ENCODE measurements around the gene PCIF1.

PCIF1 gene

DNA sequence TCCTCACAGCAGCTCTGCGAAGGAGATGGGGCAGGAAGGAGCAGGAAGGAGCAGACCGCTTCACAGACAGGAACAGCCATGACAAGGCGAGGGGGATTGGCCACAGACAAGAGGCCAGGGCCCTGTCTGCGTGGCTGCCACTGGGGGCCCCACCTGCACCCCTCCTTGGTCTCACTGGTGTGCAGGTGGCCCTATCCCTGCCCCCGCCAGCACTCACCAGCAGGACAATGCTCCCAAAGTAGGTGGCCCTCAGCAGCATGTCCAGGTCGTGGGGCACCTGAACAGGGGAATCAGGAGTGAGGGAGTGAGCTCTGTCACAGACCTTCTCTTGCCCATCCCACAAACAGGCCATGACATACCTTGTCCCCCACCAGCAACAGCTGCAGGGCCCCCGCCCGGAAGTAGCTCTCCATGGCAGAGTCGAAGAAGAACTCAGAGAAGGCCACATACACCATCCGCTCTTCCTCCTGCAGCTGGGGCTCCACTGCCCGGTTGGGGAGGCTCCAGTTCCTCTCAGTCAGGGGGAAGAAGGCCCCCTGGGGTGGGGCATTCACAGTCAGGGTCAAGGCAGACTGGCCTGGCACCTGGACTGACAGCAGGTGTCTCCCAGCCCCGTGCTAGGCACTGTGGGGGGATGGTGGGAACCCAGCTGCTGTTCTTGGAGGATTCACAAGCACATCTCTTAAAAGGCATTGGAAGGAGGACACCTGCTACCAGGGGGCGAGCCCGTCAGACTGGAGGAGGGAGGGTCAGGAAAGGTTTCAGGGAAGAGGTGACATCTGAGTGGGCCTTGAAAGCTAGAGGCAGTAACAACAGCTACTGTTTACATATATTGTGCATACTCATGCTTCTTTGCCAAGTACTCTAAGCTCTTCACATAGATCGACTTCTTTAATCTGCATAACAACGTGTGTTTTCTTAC lies 29.6 kb upstream of the PCIF1 start:
- DNase-seq (ENCODE audit: low read depth), result no peak

DNA sequence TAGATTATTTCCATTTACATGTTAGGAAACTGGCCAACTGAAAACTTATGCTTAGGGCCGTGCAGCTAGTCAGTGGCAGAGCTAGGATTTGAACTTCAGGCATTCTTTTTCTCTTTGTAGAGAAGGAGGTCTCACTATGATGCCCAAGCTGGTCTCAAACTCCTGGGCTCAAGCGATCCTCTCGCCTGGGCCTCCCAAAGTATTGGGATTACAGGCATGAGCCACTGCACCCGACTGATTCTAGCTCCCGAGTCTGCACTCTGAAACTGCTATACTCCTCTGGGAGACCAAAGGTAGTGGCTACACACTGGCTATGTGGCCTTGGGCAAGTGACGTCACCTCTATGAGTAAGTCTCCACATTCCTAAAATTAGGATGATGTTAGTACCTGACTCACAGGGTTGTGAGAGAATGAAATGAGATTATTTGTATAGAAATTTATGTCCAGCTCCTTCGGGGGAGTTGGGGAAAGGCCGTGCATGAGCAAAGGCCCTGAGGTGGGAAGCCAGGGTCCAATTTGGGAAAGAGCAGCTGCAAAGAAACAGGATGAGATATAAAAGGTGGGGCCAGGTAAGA lies 28.9 kb upstream of the PCIF1 start:
- no peak for DNase-seq (ENCODE audit: low read depth)

DNA sequence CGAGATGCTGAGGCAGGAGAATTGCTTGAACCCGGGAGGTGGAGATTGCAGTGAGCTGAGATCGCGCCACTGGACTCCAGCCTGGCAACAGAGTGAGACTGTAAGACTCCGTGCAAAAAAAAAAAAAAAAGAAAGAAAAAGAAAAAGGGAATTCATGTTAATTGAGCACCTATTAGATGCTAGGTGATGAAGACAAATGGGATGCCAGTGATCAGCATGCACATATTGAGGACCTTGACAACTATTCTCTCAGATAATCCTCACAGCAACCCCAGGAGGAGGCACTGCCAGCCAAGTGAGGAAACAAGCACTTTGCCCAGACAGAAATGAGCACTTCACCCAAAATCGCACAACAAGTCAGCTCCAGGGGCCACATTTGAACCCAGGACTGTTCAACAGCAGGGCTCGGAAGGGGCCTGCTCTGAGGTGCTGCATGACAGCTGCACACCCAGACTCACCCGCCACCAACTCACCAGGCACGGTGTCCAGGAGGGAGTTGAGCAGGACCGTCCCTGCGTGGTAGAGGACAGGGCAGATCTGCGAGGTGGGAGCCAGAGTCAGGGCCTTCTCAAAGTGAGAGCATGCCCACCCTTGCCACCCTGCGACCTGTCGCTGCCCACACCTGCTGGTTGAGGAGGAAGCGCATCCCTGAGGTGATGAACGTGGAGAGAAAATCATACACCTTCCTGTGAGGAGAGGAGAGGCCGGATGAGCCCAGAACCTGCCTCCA lies 27.1 kb upstream of the PCIF1 start:
- DNase-seq (ENCODE audit: low read depth), result no peak

DNA sequence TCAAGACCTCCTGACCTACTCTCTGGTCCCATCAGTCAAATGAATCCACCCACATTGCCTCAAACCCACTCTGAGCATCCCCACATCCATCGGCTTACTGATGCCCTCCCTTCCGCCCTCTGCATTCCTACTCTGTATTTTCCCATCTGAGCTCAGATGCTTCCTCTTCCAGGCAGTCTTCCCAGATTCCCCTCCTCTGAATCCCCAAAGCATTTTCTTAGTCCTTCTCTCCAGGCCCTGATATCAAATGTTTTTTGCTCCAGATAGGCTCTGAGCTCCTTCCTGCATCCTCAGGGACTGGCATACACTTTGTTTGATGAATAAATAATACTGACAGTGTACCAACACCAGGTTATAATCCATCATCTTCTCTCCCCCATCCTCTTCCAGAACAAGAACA lies 26.4 kb upstream of the PCIF1 start:
- DNase-seq (ENCODE audit: low read depth), result no peak

DNA sequence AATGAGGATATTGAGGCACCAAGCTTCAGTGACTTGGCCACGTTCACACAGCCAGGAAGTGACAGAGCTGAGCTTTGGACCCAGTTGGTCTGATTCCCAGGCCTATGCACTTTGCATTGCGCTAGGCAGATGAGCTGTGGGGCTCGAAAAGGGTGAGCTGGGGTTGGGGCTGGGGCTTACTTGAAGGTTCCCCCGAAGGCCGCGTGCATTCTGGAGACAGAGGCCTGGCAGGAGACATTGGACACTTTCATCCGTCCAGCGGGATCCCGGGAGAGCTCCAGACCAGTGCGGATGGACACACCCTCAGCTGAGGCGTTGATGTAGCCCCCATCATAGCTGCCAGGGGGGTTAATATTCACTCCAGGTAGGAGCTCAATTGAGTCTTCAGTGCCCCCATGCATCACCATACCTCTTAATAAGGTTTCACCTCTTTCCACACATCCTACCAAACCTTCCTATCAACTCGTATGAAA lies 25.1 kb upstream of the PCIF1 start:
- DNase-seq (ENCODE audit: low read depth), result no peak

DNA sequence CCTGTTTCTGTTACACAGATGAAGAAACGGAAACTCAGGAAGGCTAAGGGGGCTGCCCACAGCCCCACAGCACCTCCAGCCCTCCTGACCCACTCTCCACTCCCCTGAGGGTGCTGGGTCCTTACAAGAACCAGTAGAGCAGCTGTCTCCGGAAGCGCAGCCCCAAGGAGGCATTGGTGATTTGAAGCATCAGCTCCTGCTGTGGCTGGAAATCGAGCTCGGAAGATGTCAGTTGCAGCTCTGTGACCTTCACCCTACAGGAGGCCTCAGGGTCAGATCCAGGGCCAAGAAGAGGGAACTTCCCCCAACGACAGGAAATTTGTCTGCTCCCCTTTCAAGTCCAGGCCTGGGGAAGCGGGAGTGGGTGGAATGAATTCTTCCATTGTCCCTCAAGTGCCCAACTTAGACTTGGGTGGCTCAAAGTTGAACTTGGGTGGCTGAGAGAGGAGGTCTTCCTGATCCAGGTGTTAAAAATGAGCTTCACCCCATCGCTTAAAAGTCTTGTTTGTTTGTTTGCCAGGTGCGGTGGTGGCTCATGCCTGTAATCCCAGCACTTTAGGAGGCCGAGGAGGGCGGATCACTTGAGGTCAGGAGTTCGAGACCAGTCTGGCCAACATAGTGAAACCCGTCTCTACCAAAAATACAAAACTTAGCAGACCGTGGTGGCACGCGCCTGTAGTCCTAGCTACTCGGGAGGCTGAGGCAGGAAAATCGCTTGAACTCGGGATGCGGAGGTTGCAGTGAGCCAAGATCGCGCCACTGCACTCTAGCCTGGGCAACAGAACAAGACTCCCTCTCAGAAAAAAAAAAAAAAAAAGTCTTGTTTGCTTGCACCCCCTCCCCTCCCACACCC lies 24.4 kb upstream of the PCIF1 start:
- no peak for DNase-seq (ENCODE audit: low read depth)

DNA sequence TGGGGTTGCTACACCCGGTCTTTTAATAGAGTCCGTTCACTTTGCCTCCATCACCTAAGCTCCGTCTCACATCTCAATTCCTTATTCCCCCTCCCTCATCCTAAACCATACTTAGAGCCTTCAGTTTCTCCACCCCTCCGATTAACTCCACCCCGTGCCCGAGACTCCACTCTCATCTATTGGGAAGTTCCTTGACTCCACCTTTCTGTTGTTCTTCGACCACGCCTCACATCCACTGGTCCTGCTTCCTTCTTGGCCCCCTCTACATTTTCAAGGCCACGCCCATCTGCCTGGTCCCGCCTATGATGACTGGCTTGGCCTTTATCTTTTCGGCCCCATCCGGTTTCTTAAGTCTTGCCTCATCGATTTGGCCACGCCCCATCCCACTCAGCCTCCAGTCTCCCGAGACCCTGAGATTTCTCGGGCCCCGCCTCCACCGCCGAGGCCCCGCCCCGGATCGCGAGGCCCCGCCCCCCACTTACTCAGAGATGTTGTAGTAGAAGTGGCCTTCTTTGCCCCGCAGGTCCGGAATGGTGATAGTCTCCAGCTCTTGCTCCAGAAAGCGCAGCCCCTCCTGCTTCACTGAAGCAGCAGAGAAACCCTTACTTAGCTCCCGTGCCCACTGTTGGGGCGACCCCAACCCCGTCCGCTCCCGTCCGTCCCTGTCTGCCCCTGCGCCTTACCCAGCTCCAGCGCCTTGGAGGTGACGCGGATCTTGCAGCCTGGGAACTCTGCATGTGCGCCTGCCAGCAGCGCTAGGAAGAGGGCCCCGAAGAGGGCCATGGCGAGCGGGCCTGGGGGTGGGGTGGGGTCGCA lies 23.6 kb upstream of the PCIF1 start:
- DNase-seq (ENCODE audit: low read depth), result peak; percentile 93

DNA sequence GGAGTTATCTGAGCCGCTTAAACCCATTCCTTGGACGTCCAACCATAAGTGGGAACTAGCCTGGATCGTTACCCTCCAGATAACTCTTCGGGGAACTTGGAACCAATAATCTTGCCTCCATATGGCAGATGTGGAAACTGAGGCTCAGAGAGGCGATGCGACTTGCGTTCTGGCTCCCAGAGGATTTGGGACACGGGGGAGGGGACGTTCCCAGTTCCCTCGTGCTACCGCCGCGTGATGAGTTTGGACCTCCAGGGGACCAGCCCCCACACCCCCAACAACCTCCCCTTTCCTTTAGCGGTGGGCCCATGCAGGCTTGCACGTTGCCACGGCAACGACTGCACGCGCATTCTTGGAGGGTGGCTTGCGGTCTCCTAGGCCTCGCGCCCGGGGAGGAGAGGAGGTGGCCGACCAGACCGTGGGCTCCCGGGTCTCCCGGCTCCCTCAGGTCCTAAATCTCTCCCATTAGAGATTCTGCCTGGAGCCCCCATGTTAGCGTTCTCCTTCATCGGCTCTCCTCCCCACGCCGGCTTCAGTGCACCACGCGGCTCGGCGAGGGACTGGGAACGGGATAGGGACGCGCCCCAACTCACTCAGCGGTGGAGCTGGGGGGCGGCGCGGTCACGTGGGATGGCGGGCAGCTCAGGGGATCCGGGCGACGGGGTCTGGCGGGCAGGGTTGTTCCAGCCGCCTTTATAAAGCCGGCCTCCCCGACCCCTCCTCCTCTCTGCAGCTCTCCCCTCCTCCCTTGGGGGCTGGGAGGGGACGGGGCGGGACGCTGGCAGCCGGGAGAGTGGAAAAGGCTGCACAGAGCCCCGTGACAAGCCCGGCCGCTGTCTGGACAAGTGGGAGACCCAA lies 22.8 kb upstream of the PCIF1 start, which contains the start of gene PLTP:
Gene PLTP, minus strand, starts transcription at position 670 of the 858 bp plus-strand sequence. CDS start 703 bp downstream, outside the sequence.
- no peak for DNase-seq (ENCODE audit: low read depth)

DNA sequence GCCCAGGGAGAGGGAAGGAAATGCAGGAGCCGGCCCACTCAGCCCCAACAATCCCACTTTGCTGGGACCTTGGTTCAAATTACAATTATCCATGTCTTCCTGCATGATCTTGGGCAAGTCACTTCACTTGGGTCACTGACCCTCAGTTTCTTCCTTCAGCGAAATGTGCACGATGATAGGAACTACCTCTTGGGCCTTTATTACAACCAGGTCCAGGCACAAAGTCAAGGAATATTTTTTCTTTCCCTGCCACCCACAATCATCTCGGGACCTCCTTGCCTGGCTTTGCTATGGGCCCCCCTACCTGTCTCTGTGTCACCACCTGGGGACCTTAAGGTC lies 22.2 kb upstream of the PCIF1 start:
- DNase-seq (ENCODE audit: low read depth), result no peak

DNA sequence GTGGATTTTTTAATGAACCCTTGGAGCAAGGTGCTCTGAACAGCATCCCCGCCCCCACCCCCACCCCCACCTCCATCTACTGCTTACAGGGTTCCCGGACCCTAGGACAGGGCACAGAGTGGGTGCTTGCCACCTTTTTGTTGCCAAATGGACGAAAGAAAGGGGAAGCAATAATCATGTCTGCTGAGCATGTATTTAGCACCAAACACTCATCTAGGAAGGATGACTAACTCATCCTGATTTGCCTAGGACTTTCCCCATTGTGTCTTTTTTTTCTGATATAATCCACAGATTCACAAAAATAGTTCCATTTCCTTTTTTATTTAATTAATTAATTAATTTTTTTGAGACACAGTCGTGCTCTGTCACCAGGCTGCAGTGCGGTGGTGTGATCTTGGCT lies 21.4 kb upstream of the PCIF1 start:
- no peak for DNase-seq (ENCODE audit: low read depth)

DNA sequence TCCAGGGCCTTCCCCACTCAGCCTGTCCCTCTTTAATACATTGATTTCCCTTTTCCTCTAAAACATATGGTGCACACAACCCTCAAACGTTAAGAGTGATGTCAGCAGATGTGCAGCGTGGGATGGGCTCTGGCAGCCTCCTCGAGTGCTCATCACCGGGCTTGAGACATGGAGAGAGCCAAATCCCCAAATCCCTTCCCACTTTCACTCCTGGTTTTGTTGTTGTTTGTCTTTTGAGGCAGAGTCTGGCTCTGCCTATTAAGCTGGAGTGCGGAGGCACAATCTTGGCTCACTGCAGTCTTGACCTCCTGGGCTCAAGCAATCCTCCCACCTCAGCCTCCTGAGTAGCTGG lies 16.7 kb upstream of the PCIF1 start:
- no peak for DNase-seq (ENCODE audit: low read depth)

DNA sequence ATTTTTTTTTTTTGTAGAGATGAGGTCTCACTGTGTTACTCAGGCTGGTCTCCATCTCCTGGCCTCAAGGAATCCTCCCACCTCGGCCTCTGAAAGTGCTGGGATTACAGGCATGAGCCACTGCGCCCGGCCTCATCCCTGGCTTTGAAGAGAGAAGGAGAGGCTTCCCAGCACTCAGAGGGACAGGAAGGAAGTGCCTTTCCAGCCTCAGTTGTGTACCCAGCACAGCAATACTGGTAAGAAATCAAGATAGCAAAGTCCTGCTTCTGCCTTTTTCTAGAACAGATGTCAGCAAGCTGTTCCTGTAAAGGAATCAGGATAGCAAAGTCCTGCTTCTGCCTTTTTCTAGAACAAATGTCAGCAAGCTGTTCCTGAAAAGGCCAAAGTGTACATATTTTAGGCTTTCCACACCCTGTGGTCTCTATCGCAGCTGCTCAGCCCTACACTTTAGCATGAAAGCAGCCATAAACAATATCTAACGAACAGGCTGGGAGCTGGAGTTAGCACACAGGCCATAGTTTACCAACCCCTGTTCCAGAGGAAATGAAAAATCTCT lies 16.2 kb upstream of the PCIF1 start:
- DNase-seq (ENCODE audit: low read depth), result no peak

DNA sequence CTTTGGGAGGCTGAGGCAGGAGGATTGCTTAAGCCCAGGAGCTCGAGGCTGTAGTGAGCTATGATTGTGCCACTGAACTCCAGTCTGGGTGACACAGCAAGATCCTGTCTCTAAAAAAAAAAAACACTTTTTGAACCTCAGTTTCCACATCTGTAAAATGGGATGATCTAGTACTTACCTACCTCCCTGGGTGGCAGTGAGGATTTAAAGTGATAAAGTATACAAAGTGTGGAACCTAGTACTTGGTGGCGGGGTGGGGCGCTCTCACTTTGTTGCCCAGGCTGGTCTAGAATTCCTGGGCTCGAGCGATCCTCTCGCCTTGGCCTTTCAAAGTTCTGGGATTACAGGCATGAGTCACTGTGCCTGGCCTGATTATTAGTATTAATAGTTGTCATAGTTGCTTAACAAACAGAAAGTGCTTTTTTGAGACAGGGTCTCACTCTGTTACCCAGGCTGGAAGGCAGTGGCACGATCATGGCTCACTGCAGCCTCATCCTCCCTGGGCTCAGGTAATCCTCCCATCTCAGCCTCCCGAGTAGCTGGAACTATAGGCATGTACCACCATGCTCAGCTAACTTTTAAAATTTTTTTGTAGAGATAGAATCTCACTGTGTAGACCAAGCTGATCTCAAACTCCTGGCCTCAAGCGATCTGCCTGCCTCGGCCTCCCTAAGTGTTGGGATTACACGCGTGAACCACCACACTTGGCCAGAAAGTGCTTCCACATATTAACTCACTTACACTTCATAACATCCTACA lies 15.5 kb upstream of the PCIF1 start:
- no peak for DNase-seq (ENCODE audit: low read depth)

DNA sequence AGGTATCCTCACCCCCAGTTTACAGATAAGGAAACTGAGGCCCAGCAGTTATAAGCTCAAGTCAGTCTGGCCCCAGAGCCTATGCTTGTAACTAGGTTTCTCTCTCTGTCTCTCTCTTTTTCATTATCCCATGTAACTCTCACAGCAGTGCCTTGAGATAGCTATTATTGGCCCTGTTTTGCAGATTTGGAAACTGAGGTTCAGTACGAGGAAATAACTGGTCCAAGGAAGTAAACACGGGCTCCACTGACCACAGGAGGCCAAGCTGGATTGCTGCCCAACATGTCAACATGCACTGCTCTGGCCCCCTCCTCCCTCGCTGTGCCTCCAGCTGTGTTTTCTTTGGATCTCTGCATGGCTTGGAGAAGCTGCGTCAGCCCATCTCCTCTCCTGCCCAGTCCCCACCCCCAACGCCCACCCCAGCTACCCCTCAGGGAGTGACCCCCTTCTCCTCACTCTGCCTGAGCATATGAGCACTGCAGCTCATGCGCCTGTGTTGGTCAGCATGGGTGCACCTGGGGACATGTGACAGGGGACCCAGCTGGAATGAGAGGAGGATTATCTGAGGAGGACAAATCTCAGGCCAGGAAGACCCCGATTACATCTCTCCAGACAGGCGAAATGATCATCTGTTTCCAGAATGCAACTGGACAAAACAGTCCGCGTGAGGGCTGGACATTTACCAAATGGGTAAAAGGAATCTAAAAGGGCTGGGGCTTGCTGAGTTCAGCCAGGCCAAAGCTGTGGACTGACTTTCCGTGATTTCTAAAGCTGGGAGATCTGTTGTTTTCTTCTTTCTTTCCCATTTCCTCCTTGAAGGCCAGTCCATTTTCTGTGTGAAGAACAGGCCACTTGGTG lies 14.7 kb upstream of the PCIF1 start:
- no peak for DNase-seq (ENCODE audit: low read depth)

DNA sequence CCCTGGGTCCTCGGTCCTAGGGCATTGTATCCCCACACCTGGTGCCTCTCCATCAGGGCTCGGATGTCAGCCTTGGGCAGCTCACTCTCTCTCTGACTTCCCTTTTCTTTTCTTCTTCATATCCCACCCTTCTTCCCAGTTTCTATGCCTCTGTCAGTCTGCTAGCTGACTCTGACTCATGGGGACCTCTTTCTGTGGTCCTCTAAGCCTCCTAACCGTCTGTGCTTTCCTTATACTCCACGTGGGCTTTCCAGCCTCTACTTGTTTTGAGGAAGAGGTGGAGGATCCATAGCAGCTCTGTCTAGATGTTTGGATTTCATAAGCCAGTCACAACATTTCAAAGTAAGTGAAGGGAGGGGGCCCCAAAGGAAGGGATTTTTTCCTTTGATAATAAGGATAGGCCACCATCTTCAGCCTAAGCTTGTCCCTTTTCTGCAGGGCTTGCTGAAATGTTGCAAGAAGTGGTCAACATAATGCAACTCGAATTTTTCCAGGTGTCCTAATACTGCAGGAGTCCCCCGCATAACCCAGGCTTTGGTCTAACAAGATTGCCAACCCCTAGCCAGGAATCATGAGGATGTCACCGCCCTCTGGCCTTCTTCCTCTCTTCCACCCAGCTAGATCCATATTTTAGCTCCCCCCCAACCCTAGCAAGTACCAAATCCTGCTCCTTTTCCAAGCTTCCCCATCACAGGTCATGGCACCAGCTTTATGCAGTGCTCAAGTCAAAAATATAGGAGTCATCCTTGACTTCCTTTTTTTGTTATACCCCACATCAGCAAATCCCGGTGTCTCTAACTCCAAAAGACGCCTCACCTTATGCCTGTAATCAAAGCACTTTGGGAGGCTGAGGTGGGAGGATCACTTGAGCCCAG lies 13.8 kb upstream of the PCIF1 start:
- no peak for DNase-seq (ENCODE audit: low read depth)

DNA sequence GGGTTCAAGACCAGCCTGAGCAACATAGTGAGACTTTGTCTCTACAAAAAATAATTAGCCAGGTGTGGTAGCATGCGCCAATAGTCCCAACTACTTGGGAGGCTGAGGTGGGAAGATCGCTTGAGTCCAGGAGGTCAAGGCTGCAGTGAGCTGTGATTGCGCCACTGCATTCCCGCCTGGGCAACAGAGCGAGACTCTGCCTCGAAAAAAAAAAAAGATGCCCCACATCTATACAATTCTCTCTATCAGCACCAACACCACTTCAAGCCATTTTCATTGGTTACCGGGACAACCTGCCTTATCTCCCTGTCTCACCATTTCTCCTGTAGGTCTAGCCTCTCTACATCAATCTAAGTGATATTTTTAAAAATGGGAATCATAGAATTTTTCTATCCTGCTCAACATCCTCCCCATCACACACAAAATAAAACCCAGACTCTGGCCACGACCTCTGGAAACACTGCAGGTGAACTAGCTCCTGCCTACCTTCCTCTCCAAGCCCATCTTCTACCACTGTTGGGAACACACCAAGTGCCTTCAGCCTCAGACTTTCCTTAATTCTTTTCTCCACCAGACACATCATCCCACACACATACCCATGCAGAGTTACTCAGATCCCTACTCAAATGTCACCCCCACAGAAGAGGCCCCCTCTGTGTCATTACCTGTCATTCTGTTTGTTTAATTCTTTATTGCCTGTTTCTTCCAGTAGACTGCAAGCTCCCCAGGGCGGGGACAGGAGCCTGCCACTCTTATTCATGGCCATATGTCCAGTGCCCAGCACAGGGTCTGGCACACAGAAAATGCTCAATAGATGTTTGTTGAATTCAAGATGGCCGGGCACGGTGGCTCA lies 12.9 kb upstream of the PCIF1 start:
- DNase-seq (ENCODE audit: low read depth), result no peak
